NOMO-1 treated with dmso at 0.1 percent for 144 hours (cell line): ENCODE data around the gene TOR1AIP2.

Experiments
- DNase-seq: peaks from one replicate; lab custom pipeline; 2025; ENCODE audit not compliant: unreplicated experiment; lab: John Stamatoyannopoulos, UW

The TOR1AIP2 gene

DNA sequence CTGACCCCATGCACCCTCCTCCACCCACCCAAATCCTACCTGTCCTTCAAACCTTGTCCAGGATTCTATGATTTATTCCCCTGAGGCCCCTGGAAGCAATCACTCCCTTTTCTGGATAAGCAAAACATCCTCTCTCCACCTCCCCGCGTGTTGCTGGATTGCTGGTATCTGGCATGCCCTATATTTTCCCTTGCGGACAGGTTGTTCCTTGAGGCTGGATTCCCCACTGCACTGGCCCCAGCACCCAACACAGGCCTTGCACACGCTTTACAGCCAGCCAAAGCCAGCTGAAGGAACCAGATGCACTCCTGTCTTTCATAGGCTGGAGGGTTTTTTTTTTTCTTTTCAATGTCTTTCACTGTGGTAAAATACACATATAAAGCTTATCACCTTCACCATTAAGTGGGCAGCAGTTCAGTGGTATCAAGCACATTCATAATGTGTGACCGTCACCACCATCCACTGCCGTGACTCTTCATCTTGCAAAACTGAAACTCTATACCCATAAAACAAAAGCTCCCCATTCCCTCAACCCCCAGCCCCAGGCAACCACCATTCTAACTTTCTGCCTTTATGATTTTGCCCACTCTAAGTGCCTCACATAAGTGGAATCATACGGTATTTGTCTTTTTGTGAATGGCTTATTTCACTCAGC is 50.9 kb downstream of the TOR1AIP2 start:
- DNase-seq: no peak

DNA sequence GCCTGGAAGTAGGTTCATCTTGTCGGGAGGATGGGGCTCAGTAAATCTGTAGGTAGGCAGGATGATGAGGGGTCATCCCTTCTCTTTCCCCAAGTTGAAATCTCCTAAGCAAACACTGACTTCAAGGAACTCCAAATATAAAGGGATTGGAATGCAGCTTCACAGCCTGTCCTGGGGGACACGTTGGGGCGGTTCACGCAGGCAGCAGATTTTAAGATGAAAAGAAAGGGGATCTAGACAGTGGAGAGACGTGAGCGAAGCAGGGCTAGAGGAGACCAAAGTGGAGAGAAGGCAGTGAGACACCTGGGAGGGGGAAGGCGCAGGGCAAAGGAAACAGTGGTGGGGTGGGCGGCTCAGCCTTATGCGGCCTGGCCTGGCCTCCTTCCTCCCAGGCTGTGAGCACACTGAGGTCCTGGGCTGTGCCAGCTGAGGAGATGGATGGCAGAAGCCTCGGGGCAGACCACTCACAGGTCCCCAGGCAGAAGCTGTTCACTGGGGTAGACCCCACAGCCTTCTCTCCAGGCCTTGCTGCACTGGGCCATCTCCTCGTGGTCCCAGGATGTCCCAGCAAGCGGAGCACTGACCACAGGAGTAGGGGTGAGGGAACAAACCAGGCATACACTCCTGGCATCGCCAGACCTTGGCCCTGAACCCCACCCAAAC is 51.7 kb downstream of the TOR1AIP2 start:
- DNase-seq: no peak

DNA sequence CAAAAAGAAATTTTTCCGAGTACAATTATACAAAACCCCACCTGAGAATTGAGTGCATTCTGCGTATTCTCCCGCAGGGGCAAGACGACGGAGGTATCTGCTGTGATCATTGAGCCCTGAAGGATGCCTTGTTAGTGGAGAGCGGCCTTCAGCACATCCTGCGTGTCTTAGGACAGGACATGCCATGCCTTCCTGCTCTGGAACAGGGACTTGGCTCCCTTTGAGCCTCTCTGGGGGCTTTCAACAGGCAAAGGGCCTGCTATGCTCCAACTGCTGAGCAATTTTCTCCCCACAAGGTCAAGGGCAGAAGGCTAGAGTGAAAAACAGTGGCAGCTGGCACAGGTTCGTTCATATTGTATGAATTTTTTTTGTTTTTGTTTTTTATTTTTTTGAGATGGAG is 52.4 kb downstream of the TOR1AIP2 start:
- no peak for DNase-seq

DNA sequence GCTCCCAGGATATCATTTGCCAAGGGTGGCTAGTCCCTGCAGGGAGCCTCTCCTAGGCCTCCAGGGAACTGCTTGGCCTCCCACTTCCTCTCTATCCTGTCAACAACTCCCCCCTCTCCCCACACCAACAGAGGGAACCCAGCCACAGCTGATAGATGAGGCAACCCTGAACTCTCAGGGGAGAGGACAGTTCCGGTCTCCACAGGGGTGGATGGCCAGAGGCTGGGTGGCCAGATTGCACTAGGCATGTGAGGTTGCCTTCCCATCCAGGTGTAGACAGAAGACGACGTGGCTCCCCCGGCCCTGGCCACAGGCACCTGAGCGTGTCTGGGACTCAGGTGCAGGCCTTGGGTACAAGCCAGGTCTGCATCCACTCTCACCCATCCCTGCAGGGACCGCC is 53.3 kb downstream of the TOR1AIP2 start:
- DNase-seq: no peak

DNA sequence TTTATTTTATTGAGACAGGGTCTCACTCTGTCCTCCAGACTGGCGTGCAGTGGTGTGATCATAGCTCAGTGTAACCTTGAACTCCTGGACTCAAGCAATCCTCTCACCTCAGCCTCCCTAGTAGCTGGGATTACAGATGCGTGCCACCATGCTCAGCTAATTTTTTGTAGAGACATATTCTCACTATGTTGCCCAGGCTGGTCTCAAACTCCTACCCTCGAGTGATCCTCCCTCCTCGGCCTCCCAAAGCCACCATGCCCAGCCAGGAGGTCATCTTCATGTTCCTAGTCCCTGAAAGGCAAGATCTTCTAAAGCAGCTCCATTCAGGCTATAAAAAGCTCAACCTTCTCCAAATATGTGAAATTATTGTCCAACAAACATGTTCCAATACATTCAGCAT is 53.9 kb downstream of the TOR1AIP2 start:
- DNase-seq: no peak

DNA sequence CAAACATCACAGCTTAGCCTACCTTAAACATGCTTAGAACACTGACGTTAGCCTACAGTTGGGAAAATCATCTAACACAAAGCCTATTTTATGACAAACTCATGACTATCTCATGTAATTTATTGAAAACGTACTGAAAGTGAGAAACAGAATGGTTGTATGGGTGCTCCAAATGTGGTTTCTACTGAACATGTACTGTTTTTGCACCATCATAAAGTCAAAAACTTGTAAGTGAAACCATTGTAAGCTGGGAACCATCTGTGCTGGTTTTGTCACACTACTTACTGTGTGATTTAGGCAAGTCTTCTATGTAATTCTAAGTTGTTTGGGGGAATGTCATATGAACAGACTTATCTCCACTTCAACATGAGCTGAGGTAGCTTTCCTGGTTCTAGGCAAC is 55.5 kb downstream of the TOR1AIP2 start:
- no peak for DNase-seq

DNA sequence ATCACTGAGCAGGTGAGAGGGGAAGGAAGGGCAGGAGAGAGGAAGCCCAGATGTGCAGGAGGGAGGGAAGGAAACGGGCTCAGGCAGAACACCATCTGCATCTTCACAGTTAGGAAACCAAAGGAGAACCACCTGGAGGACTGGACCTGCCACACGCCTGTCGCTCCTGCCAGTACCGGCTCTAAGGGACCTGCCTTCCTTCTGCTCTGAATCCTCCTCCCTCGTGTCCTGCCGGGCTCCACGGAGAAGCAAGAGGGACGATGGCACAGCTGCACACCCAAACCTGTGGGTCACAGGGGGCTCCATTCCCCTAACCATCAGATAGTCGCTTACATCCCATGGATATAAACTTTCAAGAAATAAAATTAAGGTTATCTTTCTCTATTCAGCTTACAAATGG is 56.1 kb downstream of the TOR1AIP2 start:
- no peak for DNase-seq

DNA sequence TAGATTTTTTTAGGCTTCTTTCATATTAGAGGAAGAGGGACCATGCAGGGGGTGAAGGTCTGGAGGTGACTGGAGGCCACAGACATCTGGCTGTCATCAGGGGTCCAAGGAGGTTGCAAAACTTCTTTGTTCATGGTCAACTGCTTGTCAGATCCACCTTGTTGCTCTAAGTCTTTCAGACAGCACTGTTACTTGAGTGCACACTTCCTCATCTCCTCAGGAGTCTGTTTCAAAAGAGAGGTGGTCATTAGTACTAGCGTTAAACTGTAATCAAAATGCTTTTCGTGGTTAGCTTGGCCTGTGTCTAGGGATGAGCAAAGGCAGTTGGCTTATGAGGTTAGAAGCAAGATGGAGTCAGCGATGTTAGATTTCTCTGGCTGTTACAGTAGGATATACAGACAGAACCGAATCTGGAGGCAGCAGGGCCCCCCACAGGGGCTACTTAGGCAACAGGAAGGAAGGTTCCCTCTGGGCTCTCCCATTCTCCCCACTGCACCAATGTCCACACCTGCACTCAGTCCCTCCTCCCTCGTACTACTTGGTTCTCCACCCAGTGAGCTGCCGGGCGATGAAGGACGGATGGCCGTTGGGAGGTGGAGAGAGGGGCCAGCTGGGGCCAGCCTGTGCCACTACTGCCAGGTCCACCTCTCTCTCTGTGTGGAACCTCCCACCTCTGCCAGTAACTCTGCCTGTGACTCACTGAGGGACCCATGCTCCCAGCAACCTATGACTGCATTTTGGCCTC is 57.2 kb downstream of the TOR1AIP2 start:
- peak; percentile 75 for DNase-seq

DNA sequence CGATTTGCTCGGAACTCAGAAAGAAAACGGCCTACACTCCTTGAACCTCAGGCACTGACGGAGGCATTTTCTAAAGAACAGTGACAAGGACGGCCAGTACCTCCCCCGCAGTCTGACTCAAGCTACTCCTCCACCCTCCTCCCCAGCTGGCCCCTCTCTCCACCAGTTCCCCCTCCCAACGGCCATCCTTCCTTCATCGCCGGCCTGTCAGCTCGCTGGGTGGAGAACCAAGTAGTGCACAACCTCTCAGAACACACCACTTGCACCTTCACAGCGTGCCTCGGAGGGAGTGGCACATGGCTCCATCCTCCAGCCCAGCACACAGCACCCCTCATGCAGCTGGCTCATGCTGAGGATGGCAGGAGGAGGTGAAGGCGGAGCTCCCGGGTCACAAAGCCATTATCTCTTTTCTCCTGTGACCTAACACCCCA is 58.8 kb downstream of the TOR1AIP2 start:
- DNase-seq: no peak

DNA sequence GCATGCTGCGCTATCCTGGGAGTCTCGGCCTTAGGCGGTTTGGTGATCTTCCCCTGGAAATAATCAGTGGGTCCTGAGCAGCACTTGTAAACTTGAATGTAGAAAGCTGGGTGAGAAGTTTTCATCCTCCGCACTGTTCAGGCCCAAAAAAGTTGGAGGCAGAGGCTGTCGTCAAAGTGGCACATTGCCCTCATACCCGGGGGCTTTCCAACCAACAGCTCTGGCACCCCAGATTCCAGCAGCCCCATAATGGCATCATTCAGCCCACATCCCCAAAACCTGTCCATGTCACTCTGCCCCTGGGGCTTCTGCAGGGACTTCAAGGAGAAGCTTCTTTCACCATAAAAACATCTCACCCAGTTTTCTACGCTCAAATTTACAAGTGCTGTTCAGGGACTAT is 59.3 kb downstream of the TOR1AIP2 start:
- no peak for DNase-seq

DNA sequence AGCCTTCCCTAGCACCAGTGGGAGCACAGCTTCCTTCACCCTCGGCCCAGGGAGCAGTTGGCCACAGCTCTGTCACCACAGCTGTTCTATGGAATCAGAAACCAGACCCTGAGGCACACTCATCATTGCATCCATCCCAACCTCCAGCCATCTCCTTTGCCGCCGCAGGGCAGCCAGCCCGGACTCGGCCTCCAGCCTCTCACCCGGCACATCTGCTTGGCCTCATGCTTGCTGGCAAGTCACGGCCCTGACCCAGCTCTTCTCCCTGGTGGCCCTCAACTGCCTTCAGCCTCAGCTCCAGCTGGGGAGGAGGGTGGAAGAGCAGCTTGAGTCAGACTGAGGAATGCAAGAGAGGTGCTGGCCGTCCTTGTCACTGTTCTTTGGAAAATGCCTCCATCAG is 59.8 kb downstream of the TOR1AIP2 start:
- DNase-seq: no peak

DNA sequence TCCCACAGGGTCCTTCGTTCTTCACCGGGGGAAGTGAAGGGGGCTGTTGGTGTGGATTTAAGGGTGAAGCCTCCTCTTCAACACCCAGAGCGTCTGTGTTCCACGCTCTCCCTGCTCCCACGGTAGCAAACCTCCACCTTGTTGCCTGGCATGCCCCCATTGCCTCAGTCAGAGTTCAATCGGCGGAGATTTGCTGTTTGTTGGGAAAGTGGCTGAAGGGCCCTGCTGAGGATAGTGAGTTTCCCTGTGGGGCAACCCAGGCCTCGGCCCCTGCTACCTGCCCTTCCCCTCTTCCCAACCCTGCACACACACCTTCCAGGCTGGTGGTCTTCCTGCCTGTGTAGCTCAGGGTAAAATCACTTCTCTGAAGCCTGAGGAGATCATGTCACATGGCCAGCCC is 60.5 kb downstream of the TOR1AIP2 start:
- DNase-seq: no peak

DNA sequence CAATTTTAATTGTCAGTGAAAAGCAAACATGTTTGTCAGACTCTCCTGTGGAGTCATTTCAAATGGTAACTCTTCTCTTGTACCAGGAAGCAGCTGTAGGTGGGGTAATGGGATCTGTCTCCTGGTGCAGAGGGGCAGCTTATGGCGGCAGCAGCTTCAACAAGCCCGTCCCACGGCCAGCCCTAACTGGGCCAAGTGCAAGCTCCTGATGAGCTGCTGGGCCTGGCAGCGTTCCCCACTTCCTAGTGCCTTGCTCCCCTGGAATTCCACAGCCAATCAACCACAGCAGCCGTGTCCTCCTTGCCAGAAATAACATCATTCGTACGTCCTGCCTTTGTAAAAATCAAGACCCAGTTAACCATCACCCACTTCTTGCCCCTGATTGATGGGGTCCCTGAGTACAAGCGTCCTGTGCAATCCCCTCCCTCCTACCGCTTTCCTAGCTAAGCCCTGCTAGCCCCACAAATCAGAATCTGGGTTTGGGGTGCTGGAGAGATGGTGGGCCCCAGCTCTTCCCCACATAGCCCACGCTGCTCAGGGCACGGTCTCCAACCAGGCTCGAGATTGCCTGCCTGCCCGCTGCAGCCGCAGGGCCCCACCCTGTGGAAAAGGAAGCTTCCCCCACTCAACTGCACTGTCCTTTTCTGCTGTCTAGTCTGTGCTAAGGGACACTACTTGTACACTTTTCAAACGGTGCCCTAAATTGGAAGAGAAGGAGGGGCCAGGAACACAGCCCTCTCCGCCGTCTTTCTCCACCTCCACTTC is 61.2 kb downstream of the TOR1AIP2 start:
- no peak for DNase-seq

DNA sequence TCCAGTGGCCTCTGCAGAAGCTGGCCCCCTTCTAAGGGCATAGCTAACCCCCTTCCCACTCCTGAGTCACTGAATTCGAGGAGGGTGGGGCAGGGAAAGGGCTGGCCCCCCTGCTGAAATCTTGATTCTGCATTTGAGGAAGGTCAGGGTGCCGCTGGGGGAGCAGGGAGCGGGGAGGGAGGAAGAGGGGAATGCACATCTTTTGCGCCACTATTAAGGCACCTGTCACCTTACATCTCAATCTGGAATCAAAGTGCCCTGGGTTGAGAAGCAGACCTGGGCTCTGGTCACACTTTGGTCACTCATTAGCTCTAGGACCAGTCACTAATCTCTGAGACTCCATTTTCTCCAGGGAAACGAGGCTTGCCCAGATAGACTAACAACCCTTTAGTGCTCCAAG is 62.0 kb downstream of the TOR1AIP2 start:
- no peak for DNase-seq

DNA sequence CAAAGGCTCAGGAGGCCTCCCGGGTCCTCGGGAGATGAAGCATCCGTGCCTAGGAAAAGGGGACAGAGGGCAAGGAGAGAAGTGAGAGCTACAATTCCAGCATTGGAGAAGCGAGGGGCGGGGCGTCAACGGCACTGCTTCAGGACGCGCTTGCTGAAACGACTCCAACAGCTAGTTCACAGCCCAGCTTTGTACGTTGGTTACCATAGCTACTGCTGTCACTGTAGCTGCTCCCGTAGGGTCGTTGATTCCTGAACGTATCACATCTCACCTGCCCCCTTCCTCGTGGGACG is 63.1 kb downstream of the TOR1AIP2 start:
- DNase-seq: no peak

DNA sequence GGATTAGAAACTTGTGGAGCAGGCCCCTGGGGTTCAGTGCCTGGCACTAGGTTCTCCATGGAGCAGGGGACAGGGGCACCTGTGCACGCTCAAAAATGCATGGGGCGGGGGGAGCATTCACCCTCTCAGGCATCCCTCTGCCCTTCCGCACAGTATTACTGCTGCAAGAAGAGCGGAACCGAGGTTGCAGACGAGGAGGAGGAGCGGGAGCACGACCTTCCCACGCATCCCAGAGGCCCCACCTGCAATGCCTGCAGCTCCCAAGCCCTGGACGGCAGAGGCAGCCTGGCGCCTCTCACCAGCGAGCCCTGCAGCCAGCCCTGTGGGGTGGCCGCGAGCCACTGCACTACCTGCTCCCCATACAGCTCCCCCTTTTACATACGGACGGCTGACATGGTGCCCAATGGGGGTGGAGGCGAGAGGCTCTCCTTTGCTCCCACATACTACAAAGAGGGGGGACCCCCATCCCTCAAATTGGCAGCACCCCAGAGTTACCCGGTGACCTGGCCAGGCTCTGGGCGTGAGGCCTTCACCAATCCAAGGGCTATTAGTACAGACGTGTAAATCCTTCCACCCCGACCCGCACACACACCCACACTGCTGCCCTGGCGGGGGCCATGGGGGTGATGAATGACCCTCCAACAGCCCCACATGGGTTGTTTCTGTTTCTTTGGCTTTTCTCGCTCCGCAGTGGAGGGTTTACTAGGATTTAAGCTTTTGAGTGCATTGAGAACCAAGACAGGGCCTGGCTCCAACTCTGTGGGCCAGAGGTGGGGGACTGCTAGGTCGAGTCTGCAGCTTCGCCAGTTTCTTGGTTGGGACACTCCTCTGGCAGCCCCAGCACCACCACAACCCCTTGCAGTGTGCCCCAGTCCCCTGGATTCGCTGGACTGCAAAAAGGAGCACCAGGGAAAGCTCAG is 63.7 kb downstream of the TOR1AIP2 start:
- DNase-seq: no peak

DNA sequence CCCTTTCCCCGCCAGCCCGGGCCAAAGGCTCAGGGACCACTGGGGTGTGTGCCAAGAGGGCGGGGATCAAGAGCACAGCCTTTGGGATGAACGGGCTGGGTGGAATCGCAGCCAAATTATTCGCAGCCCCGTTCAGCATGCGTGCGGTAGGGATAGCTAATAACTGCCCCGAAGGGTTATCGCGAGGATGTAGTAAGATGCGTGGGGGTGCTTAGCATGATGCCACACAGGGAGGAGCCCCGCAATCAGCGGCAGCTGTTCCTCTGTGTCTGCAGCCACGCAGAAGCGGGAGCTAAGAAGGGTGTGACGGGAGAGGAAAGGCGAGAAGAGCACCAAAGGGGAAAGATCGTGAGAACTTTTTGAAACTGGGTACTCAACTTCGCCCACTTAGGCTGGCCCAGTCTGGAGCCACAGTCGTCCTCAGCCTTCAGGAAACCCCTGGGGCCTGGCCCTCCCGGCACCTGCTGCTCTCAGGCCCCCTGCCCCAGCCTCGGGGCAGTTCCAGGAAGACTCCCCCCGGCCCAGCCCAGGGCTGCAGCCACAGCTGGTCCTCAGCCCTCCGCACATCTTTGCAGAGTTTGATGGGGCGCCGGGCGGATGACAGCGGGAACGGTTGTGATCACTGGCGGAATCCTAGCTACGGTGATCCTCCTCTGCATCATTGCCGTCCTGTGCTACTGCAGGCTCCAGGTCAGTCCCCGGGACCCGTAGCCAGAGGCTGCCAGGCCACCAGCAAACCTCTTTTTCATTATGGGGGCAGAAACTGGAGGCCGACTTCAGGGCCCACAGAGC is 64.9 kb downstream of the TOR1AIP2 start:
- DNase-seq: no peak

DNA sequence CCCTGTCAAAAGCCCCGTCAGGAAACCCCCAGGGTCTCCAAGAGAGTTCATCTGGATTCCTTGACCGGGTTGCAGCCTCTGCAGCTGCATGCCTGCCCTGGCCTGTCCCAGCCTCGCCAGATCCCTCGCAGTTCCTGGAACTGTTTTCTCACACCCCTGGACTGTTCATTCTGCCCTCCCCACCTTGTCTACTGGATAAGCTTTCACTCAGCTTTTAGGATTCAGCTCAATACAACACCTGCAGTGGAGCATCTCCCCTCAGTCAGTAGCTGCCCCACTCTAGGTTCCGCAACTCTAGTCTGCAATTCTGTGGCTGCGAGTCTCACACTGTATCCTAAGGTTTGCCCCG is 67.3 kb downstream of the TOR1AIP2 start:
- no peak for DNase-seq

DNA sequence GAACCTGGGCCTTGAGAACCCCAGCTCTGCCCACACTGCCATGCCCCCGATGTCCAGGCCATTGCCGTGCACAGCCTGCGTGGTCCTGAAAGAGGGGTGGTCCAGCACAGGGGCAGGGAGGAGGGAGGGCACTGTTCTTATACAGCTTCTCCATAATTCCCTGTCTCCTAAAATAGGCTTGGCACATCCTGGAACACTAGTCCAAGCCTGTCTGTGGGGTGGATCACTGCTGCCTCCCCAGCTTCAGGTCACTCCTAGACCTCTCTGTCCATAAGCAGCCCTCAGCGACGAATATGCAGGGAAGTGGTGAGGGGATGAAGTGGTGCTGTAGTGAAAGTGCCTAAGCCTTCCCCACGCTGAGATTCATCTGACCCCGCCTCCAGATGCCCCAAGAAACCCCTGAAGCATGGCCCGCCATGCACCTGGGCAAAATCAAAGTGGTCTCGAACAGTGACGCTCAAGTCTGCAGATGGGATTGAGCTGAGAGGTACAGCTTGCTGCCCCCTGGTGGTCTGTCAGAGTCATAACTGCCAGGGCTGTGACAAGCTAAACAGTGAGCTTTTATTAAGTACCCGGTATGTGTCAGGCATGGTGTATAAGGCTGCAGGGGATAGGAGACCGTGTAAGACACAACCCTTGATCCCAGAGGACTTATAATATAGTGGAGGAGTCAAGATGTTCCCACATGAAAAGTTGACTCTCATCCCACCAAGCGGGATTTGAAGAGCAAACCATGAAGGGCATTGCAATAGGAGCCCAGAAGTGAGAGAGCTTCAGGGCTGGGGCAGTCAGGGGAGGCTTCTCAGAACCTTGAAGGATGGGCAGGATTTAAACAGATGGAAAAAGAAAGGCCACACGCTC is 67.9 kb downstream of the TOR1AIP2 start:
- DNase-seq: peak; percentile 42
